Liver (tissue), 9 donors: Measurements from ENCODE around the gene NOTCH1. TPM values are rescaled to one million over a fixed set of nuclear protein-coding genes. Genes with fewer than 3 reads are reported as not detected.

Source experiments
- DNase-seq: peaks from one replicate; pipeline ENCODE4 v3.0.0-alpha.2; 2017; ENCODE audit warnings: low spot score
- H3K27ac ChIP-seq, 2 donors: one replicate each; pipeline ENCODE4 v1.7.0; 2013; ENCODE audit warnings: inconsistent platforms in 2 of 2, low read length in 2 of 2, control low read depth in 1 of 2, low read depth in 1 of 2, mild to moderate bottlenecking in 1 of 2
- H3K27me3 ChIP-seq, 4 donors: one replicate each; pipeline versions ENCODE4 v1.6.1 to v1.7.0; 2013; ENCODE audit warnings: low read length in 3 of 4, inconsistent platforms in 1 of 4, mild to moderate bottlenecking in 1 of 4, moderate library complexity in 1 of 4; ENCODE audit not compliant: control insufficient read depth in 4 of 4, insufficient read depth in 4 of 4
- H3K36me3 ChIP-seq, 4 donors: one replicate each; pipeline versions ENCODE4 v1.6.1 to v1.7.0; 2013; ENCODE audit warnings: low read length in 3 of 4, mild to moderate bottlenecking in 3 of 4, low read depth in 1 of 4, moderate library complexity in 1 of 4; ENCODE audit not compliant: control insufficient read depth in 4 of 4, insufficient read depth in 3 of 4
- H3K4me1 ChIP-seq, 4 donors: one replicate each; pipeline versions ENCODE4 v1.6.1 to v1.7.0; 2013; ENCODE audit warnings: low read length in 3 of 4, mild to moderate bottlenecking in 3 of 4, moderate library complexity in 1 of 4; ENCODE audit not compliant: control insufficient read depth in 4 of 4, insufficient read depth in 4 of 4
- H3K4me3 ChIP-seq, 3 donors: one replicate each; pipeline versions ENCODE4 v1.6.1 to v1.7.0; 2013; ENCODE audit warnings: low read length in 3 of 3, control low read depth in 1 of 3, low read depth in 1 of 3, mild to moderate bottlenecking in 1 of 3
- H3K9ac ChIP-seq, 2 donors: one replicate each; pipeline ENCODE4 v1.7.0; 2013; ENCODE audit warnings: low read length in 2 of 2, mild to moderate bottlenecking in 2 of 2, moderate library complexity in 2 of 2, control low read depth in 1 of 2, low read depth in 1 of 2
- H3K9me3 ChIP-seq, 4 donors: one replicate each; pipeline versions ENCODE4 v1.6.1 to v1.7.0; 2013; ENCODE audit warnings: low read length in 3 of 4; ENCODE audit not compliant: control insufficient read depth in 4 of 4
- CTCF ChIP-seq: fragments of 150-350 bp; IDR thresholded peaks from 2 replicates; pipeline ENCODE4 v1.5.1; 2017; ENCODE audit warnings: improper control_type of control experiment, low read depth, low read length; ENCODE audit not compliant: missing input control
- EGR1 ChIP-seq, 2 donors: IDR thresholded peaks; 2 replicates each; pipeline ENCODE4 v1.6.1; 2016 to 2018; ENCODE audit warnings: antibody characterized with exemption in 2 of 2, low read depth in 2 of 2
- FOXA1 ChIP-seq: IDR thresholded peaks from 2 replicates; pipeline ENCODE4 v1.6.1; 2016; ENCODE audit warnings: antibody characterized with exemption
- FOXA2 ChIP-seq: IDR thresholded peaks from 2 replicates; pipeline ENCODE4 v1.6.1; 2016; ENCODE audit warnings: antibody characterized with exemption
- GABPA ChIP-seq, 2 donors: IDR thresholded peaks in 1 of 2; conservative IDR thresholded peaks in 1 of 2; 2 replicates each; pipeline ENCODE4 v1.6.1; 2016; ENCODE audit warnings: antibody characterized with exemption in 2 of 2, mild to moderate bottlenecking in 1 of 2, moderate library complexity in 1 of 2
- HNF4G ChIP-seq: IDR thresholded peaks from 2 replicates; pipeline ENCODE4 v1.6.1; 2016; ENCODE audit warnings: antibody characterized with exemption
- JUND ChIP-seq, 2 donors: IDR thresholded peaks; 2 replicates each; pipeline ENCODE4 v1.6.1; 2016; ENCODE audit warnings: antibody characterized with exemption in 2 of 2
- REST ChIP-seq: IDR thresholded peaks from 2 replicates; pipeline ENCODE4 v1.6.1; 2016; ENCODE audit warnings: antibody characterized with exemption, mild to moderate bottlenecking
- RXRA ChIP-seq, 2 donors: IDR thresholded peaks; 2 replicates each; pipeline ENCODE4 v1.6.1; 2017 to 2018; ENCODE audit warnings: antibody characterized with exemption in 2 of 2, mild to moderate bottlenecking in 1 of 2
- SP1 ChIP-seq: IDR thresholded peaks from 2 replicates; pipeline ENCODE4 v1.6.1; 2018; ENCODE audit warnings: antibody characterized with exemption, mild to moderate bottlenecking
- TAF1 ChIP-seq: conservative IDR thresholded peaks from 2 replicates; pipeline ENCODE4 v1.6.1; 2016; ENCODE audit warnings: antibody characterized with exemption, mild to moderate bottlenecking
- YY1 ChIP-seq: IDR thresholded peaks from 2 replicates; pipeline ENCODE4 v1.6.1; 2016; ENCODE audit warnings: antibody characterized with exemption, mild to moderate bottlenecking
- WGBS: extraction: QIAGEN DNeasy Blood & Tissue Kit; methylation state at CpG from one replicate; pipeline ENCODE4 v1.1.7; 2013; 5-methylcytosine and 5-hydroxymethylcytosine counted together
- polyA plus RNA-seq, 2 donors: library from polyadenylated mRNA; stranded (reverse) in 1 of 2; unstranded in 1 of 2; fragments of 200-250 nt in 1 of 2; fragments of >200 nt in 1 of 2; fragmentation: Nextera tagmentation in 1 of 2; extraction: Ambion mirVana in 1 of 2; gene quantifications; one replicate each; pipeline versions ENCODE4 v1.2.1 to v1.2.3, GENCODE V29; 2013 to 2015
- total RNA-seq, 2 donors: library from RNA; depleted of rRNA; stranded (reverse); fragments of >200 nt; gene quantifications; one replicate each; pipeline ENCODE4 v1.2.3, GENCODE V29; 2014
- TF ChIP-seq, protein P1 (sequence below): IDR thresholded peaks from 2 replicates; pipeline ENCODE4 v1.6.1; 2016; ENCODE audit warnings: antibody characterized with exemption
- TF ChIP-seq, protein P2 (sequence below): IDR thresholded peaks from 2 replicates; pipeline ENCODE4 v1.6.1; 2016; ENCODE audit warnings: antibody characterized with exemption
- donor health status: healthy.
- donor health status: healthy.
- donor health status: healthy.
- donor health status: healthy.
- donor health status: healthy.

NOTCH1 gene
- total and polyA plus RNA-seq, 4 donors: 2.4 to 22.3 (median 8.5) TPM

- H3K4me3 ChIP-seq: no peak overlapping the region
- H3K9me3 ChIP-seq: no peaks in the 10 kb centered on the region
- 92% methylated on average over 13 of the region's 13 CpGs for WGBS
- DNase-seq: no peak
- TF ChIP-seq, protein P1, sequence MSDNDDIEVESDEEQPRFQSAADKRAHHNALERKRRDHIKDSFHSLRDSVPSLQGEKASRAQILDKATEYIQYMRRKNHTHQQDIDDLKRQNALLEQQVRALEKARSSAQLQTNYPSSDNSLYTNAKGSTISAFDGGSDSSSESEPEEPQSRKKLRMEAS: no peak
- TF ChIP-seq TAF1 (no peak), YY1 (no peak), REST (no peak), FOXA1 (no peak), EGR1 (IDR thresholded peaks at IDR 0.05; ENCODE audit: low read depth in 2 of 2) (no peak)
- TF ChIP-seq, protein P2, sequence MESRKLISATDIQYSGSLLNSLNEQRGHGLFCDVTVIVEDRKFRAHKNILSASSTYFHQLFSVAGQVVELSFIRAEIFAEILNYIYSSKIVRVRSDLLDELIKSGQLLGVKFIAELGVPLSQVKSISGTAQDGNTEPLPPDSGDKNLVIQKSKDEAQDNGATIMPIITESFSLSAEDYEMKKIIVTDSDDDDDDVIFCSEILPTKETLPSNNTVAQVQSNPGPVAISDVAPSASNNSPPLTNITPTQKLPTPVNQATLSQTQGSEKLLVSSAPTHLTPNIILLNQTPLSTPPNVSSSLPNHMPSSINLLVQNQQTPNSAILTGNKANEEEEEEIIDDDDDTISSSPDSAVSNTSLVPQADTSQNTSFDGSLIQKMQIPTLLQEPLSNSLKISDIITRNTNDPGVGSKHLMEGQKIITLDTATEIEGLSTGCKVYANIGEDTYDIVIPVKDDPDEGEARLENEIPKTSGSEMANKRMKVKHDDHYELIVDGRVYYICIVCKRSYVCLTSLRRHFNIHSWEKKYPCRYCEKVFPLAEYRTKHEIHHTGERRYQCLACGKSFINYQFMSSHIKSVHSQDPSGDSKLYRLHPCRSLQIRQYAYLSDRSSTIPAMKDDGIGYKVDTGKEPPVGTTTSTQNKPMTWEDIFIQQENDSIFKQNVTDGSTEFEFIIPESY: no peak
- peaks cover 17 to 49% (median 26%) of the 10 kb centered on the region in 4 donors for H3K4me1 ChIP-seq
- H3K27ac ChIP-seq: no peak overlapping the region
- H3K9ac ChIP-seq: no peak overlapping the region
- no peaks in the 10 kb centered on the region for H3K27me3 ChIP-seq
- H3K36me3 ChIP-seq: no peaks in the 10 kb centered on the region
Observed at GRCh38 chr9:136550439-136551289, 4.8 kb upstream of the NOTCH1 start.

- H3K36me3 ChIP-seq: no peaks in the 10 kb centered on the region
- H3K4me1 ChIP-seq: peaks cover 10 to 42% (median 23%) of the 10 kb centered on the region in 4 donors
- no peaks in the 10 kb centered on the region for H3K27me3 ChIP-seq
- WGBS: 90% methylated on average over 29 of the region's 29 CpGs
- no peak overlapping the region for H3K27ac ChIP-seq
- H3K9ac ChIP-seq: no peak overlapping the region
- H3K9me3 ChIP-seq: no peaks in the 10 kb centered on the region
- DNase-seq: no peak
- no peak overlapping the region for H3K4me3 ChIP-seq
- TF ChIP-seq FOXA2: no peak
- no peak for TF ChIP-seq GABPA (IDR thresholded peaks at IDR 0.05 in 1 of 2, conservative IDR thresholded peaks at IDR 0.05 in 1 of 2)
- TF ChIP-seq JUND (IDR thresholded peaks at IDR 0.05): no peak
- no peak for TF ChIP-seq FOXA1
- TF ChIP-seq EGR1 (IDR thresholded peaks at IDR 0.05; ENCODE audit: low read depth in 2 of 2): no peak
- no peak for TF ChIP-seq SP1
- TF ChIP-seq HNF4G: no peak
- TF ChIP-seq REST: no peak
- TF ChIP-seq RXRA (IDR thresholded peaks at IDR 0.05): no peak
- TF ChIP-seq, protein P2: no peak
- no peak for TF ChIP-seq CTCF
- TF ChIP-seq YY1: no peak
- no peak for TF ChIP-seq TAF1
Observed at GRCh38 chr9:136549010-136549980, 3.4 kb upstream of the NOTCH1 start.
